HepG2 (cell line): ENCODE measurements around the gene TBC1D25.

Source experiments
- BHLHE40 ChIP-seq: IDR thresholded peaks from 2 replicates; pipeline ENCODE4 v1.6.1; 2011; ENCODE audit warnings: low read length, improper control_type of control experiment
- BRCA1 ChIP-seq: sonication (generic); formaldehyde crosslinking; IDR thresholded peaks from 2 replicates; pipeline ENCODE4 v1.4.0; 2020; ENCODE audit warnings: missing genetic modification reagents
- CBFB ChIP-seq: sonication (generic); formaldehyde crosslinking; IDR thresholded peaks from 2 replicates; pipeline ENCODE4 v1.4.0; 2020; ENCODE audit warnings: missing genetic modification reagents
- CREB1 ChIP-seq, 2 experiments: fragments of 450-650 bp in 1 of 2; IDR thresholded peaks; 2 replicates each; pipeline ENCODE4 v1.6.1; 2016 to 2017; ENCODE audit warnings: control low read depth in 1 of 2, mild to moderate bottlenecking in 1 of 2, missing compliant biosample characterization in 1 of 2, missing genetic modification characterization in 1 of 2
- EP300 ChIP-seq, 3 experiments: sonication (generic) in 1 of 3; formaldehyde crosslinking in 1 of 3; IDR thresholded peaks; 2 replicates each; pipeline versions ENCODE4 v1.5.1 to v1.6.1; 2011 to 2020; ENCODE audit warnings: low read depth in 2 of 3, low read length in 2 of 3, borderline replicate concordance in 1 of 3, improper control_type of control experiment in 1 of 3, mild to moderate bottlenecking in 1 of 3, missing genetic modification reagents in 1 of 3, moderate library complexity in 1 of 3
- HNF4G ChIP-seq, 2 experiments: sonication (generic) in 1 of 2; formaldehyde crosslinking in 1 of 2; IDR thresholded peaks; 2 replicates each; pipeline versions ENCODE4 v1.4.0 to v1.6.1; 2011 to 2020; ENCODE audit warnings: borderline replicate concordance in 2 of 2, low read depth in 2 of 2, mild to moderate bottlenecking in 2 of 2, low read length in 1 of 2, missing genetic modification reagents in 1 of 2, moderate library complexity in 1 of 2
- KAT8 ChIP-seq: IDR thresholded peaks from 2 replicates; pipeline ENCODE4 v1.6.1; 2016; ENCODE audit warnings: missing genetic modification reagents, missing compliant biosample characterization
- KDM1A ChIP-seq: IDR thresholded peaks from 2 replicates; pipeline ENCODE4 v1.6.1; 2016; ENCODE audit warnings: missing compliant biosample characterization
- SMC3 ChIP-seq: IDR thresholded peaks from 2 replicates; pipeline ENCODE4 v1.6.1; 2011; ENCODE audit warnings: low read length, improper control_type of control experiment
- TF ChIP-seq, protein P1 (sequence below): sonication (generic); formaldehyde crosslinking; IDR thresholded peaks from 2 replicates; pipeline ENCODE4 v1.4.0; 2020; ENCODE audit warnings: mild to moderate bottlenecking, missing genetic modification reagents

DNA sequence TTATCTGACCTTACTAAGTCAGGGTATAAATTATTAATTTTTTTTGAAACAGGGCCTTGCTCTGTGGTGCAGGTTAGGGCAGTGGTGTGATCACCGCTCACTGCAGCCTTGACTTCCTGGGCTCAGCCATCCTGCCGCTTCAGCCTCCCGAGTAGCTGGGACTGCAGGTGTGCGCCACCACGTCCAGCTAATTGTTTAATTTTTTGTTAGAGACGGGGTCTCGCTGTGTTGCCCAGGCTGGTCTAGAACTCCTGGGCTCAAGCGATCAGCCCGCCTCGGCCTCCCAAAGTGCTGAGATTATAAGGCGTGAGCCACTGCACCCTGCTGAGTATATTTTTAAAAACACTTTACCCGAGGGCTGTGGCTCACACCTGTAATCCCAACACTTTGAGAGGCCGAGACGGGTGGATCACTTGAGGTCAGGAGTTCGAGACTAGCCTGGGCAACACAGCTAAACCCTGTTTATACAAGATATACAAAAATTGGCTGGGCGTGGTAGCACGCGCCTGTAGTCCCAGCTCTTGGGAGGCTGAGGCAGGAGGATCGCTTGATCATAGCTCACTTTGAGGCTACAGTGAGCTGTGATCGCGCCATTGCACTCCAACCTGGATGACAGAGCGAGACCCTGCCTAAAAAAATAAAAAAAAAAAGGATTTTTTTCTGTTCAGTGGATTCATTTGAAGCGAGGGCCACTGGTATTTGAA, 721 bp upstream of the TBC1D25 start:
- TF ChIP-seq, protein P1, sequence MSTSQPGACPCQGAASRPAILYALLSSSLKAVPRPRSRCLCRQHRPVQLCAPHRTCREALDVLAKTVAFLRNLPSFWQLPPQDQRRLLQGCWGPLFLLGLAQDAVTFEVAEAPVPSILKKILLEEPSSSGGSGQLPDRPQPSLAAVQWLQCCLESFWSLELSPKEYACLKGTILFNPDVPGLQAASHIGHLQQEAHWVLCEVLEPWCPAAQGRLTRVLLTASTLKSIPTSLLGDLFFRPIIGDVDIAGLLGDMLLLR (CRISPR knock-in tag) = no peak
- TF ChIP-seq SMC3 (no peak), CBFB (no peak), BHLHE40 (no peak), KDM1A (CRISPR knock-in tag) (no peak), CREB1 (IDR thresholded peaks at IDR 0.05) (no peak), CREB1 (CRISPR knock-in tag; IDR thresholded peaks at IDR 0.05) (no peak), EP300 (IDR thresholded peaks at IDR 0.05; ENCODE audit: low read depth in 2 of 2, low read length in 2 of 2) (no peak), EP300 (CRISPR knock-in tag; IDR thresholded peaks at IDR 0.05; ENCODE audit: borderline replicate concordance) (no peak), HNF4G (IDR thresholded peaks at IDR 0.05; ENCODE audit: borderline replicate concordance, low read depth, low read length) (no peak), HNF4G (CRISPR knock-in tag; IDR thresholded peaks at IDR 0.05; ENCODE audit: borderline replicate concordance, low read depth) (no peak), KAT8 (CRISPR knock-in tag) (no peak), BRCA1 (CRISPR knock-in tag) (no peak)
